MM.1S (cell line): ENCODE data around the gene TPST1.
"Not testable (repeated sequence)": the region's sequence is repeated elsewhere in the genome, so short reads cannot be mapped to it uniquely, and the experiment has no call there.

ENCODE experiments used
- EZH2 ChIP-seq: fragments of 300-600 bp; sonication (generic); optimal IDR thresholded peaks from 2 replicates; pipeline ENCODE3; 2017; ENCODE audit warnings: low read depth, mild to moderate bottlenecking, antibody characterized with exemption, low read length, mixed read lengths
- TF ChIP-seq, protein P1 (sequence below): fragments of 300-600 bp; sonication (generic); IDR thresholded peaks from 2 replicates; pipeline ENCODE4 v1.5.1; 2016; ENCODE audit warnings: antibody characterized with exemption, low read length, mixed read lengths

DNA sequence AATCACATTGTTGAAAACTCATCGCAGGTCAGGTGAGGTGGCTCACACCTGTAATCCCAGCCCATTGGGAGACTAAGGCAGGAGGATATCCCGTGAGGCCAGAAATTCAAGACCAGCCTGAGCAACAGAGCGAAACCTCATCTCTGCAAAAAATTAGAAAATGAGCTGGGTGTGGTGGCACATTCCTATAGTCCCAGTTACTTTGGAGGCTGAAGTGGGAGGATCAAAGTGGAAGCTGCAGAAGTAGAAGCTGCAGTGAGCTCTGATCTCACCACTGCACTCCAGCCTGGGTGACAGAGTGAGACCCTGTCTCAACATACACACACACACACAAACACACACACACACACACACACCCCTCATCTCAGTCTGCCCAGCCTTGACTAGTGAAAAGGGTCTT is 190.9 kb downstream of the TPST1 start:
- TF ChIP-seq EZH2: not testable (repeated sequence)
- TF ChIP-seq, protein P1, sequence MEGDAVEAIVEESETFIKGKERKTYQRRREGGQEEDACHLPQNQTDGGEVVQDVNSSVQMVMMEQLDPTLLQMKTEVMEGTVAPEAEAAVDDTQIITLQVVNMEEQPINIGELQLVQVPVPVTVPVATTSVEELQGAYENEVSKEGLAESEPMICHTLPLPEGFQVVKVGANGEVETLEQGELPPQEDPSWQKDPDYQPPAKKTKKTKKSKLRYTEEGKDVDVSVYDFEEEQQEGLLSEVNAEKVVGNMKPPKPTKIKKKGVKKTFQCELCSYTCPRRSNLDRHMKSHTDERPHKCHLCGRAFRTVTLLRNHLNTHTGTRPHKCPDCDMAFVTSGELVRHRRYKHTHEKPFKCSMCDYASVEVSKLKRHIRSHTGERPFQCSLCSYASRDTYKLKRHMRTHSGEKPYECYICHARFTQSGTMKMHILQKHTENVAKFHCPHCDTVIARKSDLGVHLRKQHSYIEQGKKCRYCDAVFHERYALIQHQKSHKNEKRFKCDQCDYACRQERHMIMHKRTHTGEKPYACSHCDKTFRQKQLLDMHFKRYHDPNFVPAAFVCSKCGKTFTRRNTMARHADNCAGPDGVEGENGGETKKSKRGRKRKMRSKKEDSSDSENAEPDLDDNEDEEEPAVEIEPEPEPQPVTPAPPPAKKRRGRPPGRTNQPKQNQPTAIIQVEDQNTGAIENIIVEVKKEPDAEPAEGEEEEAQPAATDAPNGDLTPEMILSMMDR: not testable (repeated sequence)
